GM19193 (cell line): ENCODE results near the gene AQP5.

Source experiments
- POLR2A ChIP-seq: IDR thresholded peaks from 4 replicates; pipeline ENCODE4 v1.6.1; 2011; ENCODE audit not compliant: insufficient read depth, insufficient read length; ENCODE audit errors: extremely low read depth

The AQP5 gene

DNA sequence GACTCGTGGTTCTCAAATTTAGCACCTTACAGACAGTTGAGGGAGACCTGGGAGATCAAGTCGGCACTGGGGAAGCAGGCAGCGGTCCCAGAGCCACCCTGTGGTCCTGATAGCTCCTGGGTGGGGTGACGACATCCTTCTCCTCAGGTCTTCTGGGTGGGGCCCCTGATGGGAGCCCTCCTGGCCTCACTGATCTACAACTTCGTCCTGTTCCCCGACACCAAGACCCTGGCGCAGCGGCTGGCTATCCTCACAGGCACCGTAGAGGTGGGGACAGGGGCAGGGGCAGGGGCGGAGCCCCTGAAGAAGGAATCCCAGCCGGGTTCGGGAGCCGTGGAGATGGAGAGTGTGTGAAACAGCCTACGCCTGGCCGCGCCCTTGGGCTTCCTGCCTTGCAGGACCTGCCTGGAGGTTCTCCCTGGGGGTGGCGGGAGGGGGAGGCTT, 13.7 kb downstream of the AQP5 start:
- no peak for TF ChIP-seq POLR2A

DNA sequence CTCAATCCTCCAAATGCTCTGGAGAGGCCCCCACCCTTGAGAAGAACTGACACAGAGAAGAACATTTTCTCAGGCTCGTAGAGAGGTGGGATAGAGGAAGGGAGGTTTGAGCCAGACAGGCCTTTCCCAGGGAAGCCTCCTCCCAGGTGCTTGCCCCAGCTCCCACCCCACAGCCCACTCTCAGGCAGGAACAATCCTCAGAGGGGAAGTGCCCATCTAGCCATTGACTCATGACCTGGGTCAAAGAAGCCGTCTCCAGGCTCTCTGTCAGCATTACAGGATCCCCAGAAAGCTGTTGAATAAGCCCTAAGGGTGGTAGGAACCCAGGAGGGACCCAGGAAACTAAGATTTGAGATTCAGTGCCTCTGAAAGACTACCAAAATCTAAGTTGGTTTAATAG, 14.9 kb downstream of the AQP5 start:
- no peak for TF ChIP-seq POLR2A

- no peak for TF ChIP-seq POLR2A
These were observed 16.5 kb downstream of the AQP5 start for GRCh38 chr12:49978125-49978524.

GRCh38 chr12:49979016-49979586, 17.4 kb downstream of the AQP5 start:
- no peak for TF ChIP-seq POLR2A

- TF ChIP-seq POLR2A, result no peak
These were observed 18.1 kb downstream of the AQP5 start for GRCh38 chr12:49979791-49980190.

GRCh38 chr12:49980501-49981349, 19.1 kb downstream of the AQP5 start:
- no peak for TF ChIP-seq POLR2A

GRCh38 chr12:49982246-49983087, 20.8 kb downstream of the AQP5 start:
- TF ChIP-seq POLR2A, result no peak

DNA sequence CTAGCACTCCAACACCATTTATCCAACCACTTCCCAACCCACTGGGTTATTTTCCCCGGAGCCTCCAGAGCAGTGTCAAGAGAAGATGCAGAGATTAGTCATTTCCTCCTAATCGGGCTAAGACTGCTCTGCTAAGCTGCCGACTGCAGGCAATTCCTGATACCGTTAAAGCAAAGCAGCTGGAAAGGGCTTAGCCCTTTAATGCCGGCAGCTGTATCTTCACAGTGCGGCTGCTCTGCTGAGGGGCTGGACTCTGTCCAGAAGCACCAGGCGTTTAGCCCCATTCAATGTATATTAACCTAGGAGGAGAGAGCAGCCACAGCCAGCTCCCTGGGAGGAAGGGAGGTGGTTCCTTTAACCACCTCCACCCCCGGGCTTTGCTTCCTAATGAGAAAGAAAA, 22.2 kb downstream of the AQP5 start:
- TF ChIP-seq POLR2A, result no peak

GRCh38 chr12:49984476-49985359, 23.0 kb downstream of the AQP5 start:
- TF ChIP-seq POLR2A, result no peak

DNA sequence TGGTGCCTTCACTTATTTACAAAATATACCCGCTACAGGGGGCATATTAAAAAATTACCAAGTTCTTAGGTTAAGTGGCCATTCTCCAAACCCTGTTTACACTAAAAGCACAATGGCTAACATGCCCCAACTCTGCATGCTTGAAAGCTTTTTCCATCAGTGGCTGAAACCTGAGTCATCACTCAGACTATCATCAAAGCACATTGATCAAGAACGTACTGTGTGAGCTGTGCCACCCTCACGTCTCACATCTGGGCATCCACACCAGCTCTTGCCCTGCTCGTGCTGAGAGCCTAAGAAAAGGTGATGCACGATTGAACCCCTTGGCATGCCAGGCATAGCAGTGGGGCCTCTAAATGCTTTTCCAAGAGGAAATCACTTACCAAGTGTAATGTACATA, 24.3 kb downstream of the AQP5 start:
- TF ChIP-seq POLR2A, result no peak

DNA sequence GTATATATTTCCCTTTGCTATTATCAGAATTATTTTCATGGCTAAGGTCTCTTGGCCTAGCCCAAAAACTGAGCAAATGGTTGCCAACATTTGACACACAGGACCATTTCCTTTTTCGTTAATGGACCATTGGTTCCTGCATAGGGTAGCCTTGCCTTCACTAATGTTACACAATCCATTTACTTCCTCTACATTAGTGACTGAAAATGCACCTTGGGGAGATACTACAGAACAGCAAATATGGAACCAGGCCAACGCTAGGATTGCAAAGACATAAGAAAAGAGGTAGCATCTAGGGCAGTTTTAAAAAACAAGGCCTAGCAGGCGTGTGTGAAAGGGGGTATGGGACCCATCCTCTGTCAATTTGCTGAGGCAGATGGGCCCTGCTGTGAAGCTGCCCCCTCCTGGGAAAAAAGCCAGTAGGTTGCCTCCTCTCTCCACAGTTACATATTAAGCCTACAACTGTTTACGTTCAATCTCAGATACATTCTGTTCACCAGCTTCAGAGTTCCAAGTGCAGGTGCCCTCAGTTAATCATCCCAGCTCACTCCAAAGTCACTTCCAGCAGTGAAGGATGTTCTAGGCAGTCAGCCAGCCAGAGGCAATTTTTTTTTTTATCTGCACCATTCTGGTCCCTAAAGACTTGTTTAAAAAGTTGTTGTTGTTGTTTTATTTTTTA, 26.1 kb downstream of the AQP5 start:
- TF ChIP-seq POLR2A, result no peak

- TF ChIP-seq POLR2A, result no peak
These were observed 28.6 kb downstream of the AQP5 start for GRCh38 chr12:49990273-49990672.

DNA sequence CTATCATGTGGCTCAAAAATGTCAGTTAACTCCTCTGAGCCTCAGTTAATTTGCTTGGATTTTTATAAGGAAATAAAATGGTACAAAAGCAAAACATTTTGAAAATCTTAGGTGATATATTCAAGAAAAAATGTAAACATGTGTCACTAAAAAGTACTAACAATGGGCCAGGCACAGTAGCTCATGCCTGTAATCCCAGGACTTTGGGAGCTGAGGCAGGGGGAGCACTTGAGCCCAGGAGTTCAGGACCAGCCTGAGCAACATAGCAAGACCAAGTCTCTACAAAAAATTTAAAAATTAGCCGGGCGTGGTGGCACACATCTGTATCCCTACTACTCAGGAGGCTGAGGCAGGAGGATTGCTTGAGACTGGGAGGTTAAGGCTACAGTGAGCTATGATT, 36.8 kb downstream of the AQP5 start:
- TF ChIP-seq POLR2A, result no peak

DNA sequence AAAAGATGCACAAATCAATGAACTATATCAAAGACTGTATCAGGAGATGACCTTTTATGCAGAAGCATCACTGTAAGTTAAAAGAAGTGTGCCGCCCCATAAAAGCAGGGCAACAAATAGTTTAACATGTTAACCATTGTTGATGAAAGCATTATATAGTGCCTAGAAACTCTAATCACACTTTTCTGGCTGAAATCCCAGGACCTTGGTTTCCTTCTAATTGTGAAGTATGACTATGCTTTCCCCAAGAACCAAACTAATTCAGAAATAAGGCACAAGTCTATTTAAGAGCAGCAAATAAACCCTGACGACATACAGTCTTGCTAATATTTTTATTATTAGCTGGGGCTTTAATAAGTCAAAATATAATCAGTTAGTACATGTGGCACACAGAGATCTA, 41.9 kb downstream of the AQP5 start:
- TF ChIP-seq POLR2A, result no peak
